Measurements from ENCODE around the gene KRI1.

KRI1 gene

DNA sequence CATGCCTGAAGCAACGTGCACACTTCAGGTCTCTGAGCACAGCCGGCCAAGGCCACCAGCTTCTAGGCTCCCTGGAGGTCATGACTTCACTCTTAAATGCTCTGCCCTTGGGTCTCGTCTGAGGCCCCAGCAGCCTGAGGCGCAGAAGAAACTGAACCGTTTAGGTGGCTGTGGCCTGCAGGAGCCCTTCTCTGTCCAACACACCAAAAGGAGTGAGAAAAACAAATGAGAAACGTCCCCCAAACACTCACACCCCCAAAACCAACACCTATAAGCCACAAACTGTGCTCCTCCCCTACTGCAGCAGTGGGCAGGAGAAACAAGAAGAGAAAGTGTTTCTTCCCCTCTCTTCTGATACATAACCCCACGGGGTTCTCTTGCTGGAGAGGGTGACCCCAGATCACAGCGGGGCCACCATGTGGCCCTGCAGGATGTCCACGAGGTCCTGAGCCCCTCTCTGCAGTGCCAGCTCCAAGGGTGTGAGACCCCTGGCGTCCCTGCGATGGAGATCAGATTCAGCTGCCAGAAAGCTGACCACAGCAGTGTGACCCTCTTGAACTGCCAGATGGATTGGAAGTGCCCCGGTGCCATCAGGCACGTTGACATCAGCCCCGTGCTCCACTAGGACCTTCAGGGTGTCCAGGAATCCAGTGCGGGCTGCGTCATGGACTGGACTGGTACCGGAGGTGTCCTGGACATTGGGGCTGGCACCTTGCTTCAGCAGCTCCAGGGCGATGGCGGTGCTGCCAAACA lies 1.0 kb upstream of the KRI1 start:
- H3F3A ChIP-seq (ENCODE audit: insufficient read depth, low read length) = peaks cover 20% of the 10 kb centered on the region
- H3K9me3 ChIP-seq (replicated peaks; ENCODE audit: insufficient read depth, low read length) = no peaks in the 10 kb centered on the region
- H3K4me1 ChIP-seq (ENCODE audit: low read length) = peaks cover 27% of the 10 kb centered on the region
- no peak overlapping the region for H2AFZ ChIP-seq (ENCODE audit: low read length)
- H3K79me2 ChIP-seq (ENCODE audit: low read length) = peaks cover 28% of the 10 kb centered on the region
- DNase-seq = peak; percentile 22
- H3K27me3 ChIP-seq (replicated peaks; ENCODE audit: insufficient read depth, low read length) = no peaks in the 10 kb centered on the region
- H3K4me2 ChIP-seq (ENCODE audit: low read depth, low read length) = peak overlapping the region; percentile 75
- H3K9me2 ChIP-seq (replicated peaks; ENCODE audit: insufficient read depth, low read length) = no peaks in the 10 kb centered on the region
- no peak overlapping the region for H3K9ac ChIP-seq (ENCODE audit: low read length)
- H3K27ac ChIP-seq (ENCODE audit: low read length) = peak overlapping the region; percentile 55; the same call in 1 of the 2 replicates
- no peaks in the 10 kb centered on the region for H3K36me3 ChIP-seq (replicated peaks; ENCODE audit: insufficient read depth, low read length)
- H4K20me1 ChIP-seq (ENCODE audit: insufficient read depth, low read length) = 0 out of 2 replicates have a peak, but pooled peaks cover 5% of the 10 kb centered on the region
- peak overlapping the region; percentile 44; the same call in 1 of the 2 replicates for H3K4me3 ChIP-seq (ENCODE audit: low read length)
- TF ChIP-seq, protein P1, sequence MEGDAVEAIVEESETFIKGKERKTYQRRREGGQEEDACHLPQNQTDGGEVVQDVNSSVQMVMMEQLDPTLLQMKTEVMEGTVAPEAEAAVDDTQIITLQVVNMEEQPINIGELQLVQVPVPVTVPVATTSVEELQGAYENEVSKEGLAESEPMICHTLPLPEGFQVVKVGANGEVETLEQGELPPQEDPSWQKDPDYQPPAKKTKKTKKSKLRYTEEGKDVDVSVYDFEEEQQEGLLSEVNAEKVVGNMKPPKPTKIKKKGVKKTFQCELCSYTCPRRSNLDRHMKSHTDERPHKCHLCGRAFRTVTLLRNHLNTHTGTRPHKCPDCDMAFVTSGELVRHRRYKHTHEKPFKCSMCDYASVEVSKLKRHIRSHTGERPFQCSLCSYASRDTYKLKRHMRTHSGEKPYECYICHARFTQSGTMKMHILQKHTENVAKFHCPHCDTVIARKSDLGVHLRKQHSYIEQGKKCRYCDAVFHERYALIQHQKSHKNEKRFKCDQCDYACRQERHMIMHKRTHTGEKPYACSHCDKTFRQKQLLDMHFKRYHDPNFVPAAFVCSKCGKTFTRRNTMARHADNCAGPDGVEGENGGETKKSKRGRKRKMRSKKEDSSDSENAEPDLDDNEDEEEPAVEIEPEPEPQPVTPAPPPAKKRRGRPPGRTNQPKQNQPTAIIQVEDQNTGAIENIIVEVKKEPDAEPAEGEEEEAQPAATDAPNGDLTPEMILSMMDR (IDR thresholded peaks at IDR 0.05; ENCODE audit: low read length) = no peak
- TF ChIP-seq EZH2phosphoT487 (IDR thresholded peaks at IDR 0.05; ENCODE audit: low read length) = no peak
- no peak for TF ChIP-seq EZH2 (optimal IDR thresholded peaks at IDR 0.05; ENCODE audit: low read depth, low read length)

DNA sequence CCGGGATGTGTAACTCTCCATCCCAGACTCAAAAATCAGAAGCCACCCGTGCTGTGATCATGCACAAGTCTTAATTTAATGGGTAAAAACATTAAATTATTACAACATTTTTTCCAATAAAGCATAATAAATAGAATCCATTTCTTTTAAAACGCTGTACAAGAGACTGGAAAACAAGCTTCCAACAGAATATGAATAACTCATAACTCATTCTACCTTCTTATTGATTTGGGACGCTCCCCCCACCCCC lies 523 bp upstream of the KRI1 start:
- Histone ChIP-seq H3K79me2 (ENCODE audit: low read length) (peaks cover 28% of the 10 kb centered on the region), H3K4me2 (ENCODE audit: low read depth, low read length) (peak overlapping the region; percentile 75), H3K9ac (ENCODE audit: low read length) (no peak overlapping the region), H4K20me1 (ENCODE audit: insufficient read depth, low read length) (0 out of 2 replicates have a peak, but pooled peaks cover 5% of the 10 kb centered on the region), H3K4me3 (ENCODE audit: low read length) (peak overlapping the region; percentile 44; the same call in 1 of the 2 replicates), H3K27ac (ENCODE audit: low read length) (peak overlapping the region; percentile 55; the same call in 1 of the 2 replicates), H2AFZ (ENCODE audit: low read length) (no peak overlapping the region), H3K9me2 (replicated peaks; ENCODE audit: insufficient read depth, low read length) (no peaks in the 10 kb centered on the region), H3F3A (ENCODE audit: insufficient read depth, low read length) (peaks cover 20% of the 10 kb centered on the region), H3K27me3 (replicated peaks; ENCODE audit: insufficient read depth, low read length) (no peaks in the 10 kb centered on the region), H3K36me3 (replicated peaks; ENCODE audit: insufficient read depth, low read length) (no peaks in the 10 kb centered on the region), H3K4me1 (ENCODE audit: low read length) (peaks cover 27% of the 10 kb centered on the region), H3K9me3 (replicated peaks; ENCODE audit: insufficient read depth, low read length) (no peaks in the 10 kb centered on the region)
- TF ChIP-seq EZH2phosphoT487 (IDR thresholded peaks at IDR 0.05; ENCODE audit: low read length) (no peak), EZH2 (optimal IDR thresholded peaks at IDR 0.05; ENCODE audit: low read depth, low read length) (no peak)
- TF ChIP-seq, protein P1 (IDR thresholded peaks at IDR 0.05; ENCODE audit: low read length) = no peak
- no peak for DNase-seq

DNA sequence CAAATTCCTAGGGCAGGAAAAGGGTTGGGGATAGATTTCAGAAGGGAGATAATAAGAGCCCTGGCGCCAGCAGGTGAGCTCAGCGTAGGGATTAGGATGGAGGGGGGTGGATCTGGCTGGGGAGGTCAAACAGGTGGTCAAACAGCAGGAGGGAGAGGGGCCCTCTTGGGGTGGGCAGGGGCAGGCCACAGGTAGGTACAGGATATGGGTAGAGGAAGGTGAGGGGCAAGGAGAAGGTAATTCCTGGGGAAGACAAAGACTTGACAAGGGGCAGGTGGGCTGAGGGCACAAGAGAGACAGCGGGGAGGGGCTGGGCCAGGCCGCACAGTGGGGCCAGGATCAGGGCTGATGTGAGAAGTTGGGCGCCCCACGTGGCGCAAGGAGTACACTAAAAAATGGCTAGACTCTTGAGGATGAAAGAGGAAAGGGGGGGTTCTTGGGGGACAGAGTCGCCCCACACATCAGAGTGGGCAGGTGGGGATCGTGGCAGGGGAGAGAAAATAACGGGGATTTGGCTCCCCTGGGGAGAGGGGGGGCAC lies 713 bp downstream of the KRI1 start:
- peak; percentile 69 for DNase-seq
- no peak for TF ChIP-seq EZH2 (optimal IDR thresholded peaks at IDR 0.05; ENCODE audit: low read depth, low read length)
- TF ChIP-seq, protein P1 (IDR thresholded peaks at IDR 0.05; ENCODE audit: low read length) = peak; percentile 56
- Histone ChIP-seq H3K79me2 (ENCODE audit: low read length) (peaks cover 28% of the 10 kb centered on the region), H3K4me1 (ENCODE audit: low read length) (peaks cover 27% of the 10 kb centered on the region), H3K9me3 (replicated peaks; ENCODE audit: insufficient read depth, low read length) (no peaks in the 10 kb centered on the region), H4K20me1 (ENCODE audit: insufficient read depth, low read length) (0 out of 2 replicates have a peak, but pooled peaks cover 5% of the 10 kb centered on the region), H3K27me3 (replicated peaks; ENCODE audit: insufficient read depth, low read length) (no peaks in the 10 kb centered on the region), H3K36me3 (replicated peaks; ENCODE audit: insufficient read depth, low read length) (0 out of 2 replicates have a peak, but pooled peaks cover under 1% of the 10 kb centered on the region), H3K4me2 (ENCODE audit: low read depth, low read length) (peak overlapping the region; percentile 93), H3K4me3 (ENCODE audit: low read length) (peak overlapping the region; percentile 95), H3K27ac (ENCODE audit: low read length) (peak overlapping the region; percentile 67; the same call in 1 of the 2 replicates), H3K9ac (ENCODE audit: low read length) (peak overlapping the region; percentile 92), H2AFZ (ENCODE audit: low read length) (peak overlapping the region; percentile 84), H3K9me2 (replicated peaks; ENCODE audit: insufficient read depth, low read length) (no peaks in the 10 kb centered on the region), H3F3A (ENCODE audit: insufficient read depth, low read length) (peaks cover 20% of the 10 kb centered on the region)

Measured in MM.1S (cell line).